ENCODE results near the gene SLC7A4.

GRCh38 chr22:21026783-21027692, 5.3 kb downstream of the SLC7A4 start:
- TF ChIP-seq, protein P1, sequence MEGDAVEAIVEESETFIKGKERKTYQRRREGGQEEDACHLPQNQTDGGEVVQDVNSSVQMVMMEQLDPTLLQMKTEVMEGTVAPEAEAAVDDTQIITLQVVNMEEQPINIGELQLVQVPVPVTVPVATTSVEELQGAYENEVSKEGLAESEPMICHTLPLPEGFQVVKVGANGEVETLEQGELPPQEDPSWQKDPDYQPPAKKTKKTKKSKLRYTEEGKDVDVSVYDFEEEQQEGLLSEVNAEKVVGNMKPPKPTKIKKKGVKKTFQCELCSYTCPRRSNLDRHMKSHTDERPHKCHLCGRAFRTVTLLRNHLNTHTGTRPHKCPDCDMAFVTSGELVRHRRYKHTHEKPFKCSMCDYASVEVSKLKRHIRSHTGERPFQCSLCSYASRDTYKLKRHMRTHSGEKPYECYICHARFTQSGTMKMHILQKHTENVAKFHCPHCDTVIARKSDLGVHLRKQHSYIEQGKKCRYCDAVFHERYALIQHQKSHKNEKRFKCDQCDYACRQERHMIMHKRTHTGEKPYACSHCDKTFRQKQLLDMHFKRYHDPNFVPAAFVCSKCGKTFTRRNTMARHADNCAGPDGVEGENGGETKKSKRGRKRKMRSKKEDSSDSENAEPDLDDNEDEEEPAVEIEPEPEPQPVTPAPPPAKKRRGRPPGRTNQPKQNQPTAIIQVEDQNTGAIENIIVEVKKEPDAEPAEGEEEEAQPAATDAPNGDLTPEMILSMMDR (IDR thresholded peaks at IDR 0.05; ENCODE audit: poor library complexity, severe bottlenecking), result no peak
- TF ChIP-seq SMC3 (conservative IDR thresholded peaks at IDR 0.05; ENCODE audit: poor library complexity) (no peak), EZH2 (IDR thresholded peaks at IDR 0.05; ENCODE audit: borderline replicate concordance, insufficient read depth, low read length, poor library complexity, severe bottlenecking) (no peak)
